GM12891 (cell line): ENCODE data around the gene EFCAB14.
A peak's percentile ranks its signal among the peaks of the same experiment; 100 is the strongest.
"Not testable (repeated sequence)": the region's sequence is repeated elsewhere in the genome, so short reads cannot be mapped to it uniquely, and the experiment has no call there.

ENCODE experiments used
- DNase-seq: peaks from one replicate; pipeline ENCODE4 v3.0.0; 2011; ENCODE audit warnings: low spot score; ENCODE audit not compliant: insufficient read length
- FAIRE-seq: peaks from 2 replicates; lab custom pipeline; 2011; peaks lifted over from hg19 to GRCh38; lab: Jason Lieb, UNC
- PAX5 ChIP-seq: IDR thresholded peaks from 2 replicates; pipeline ENCODE4 v1.6.1; 2011; ENCODE audit warnings: low read length, moderate library complexity, mild to moderate bottlenecking; ENCODE audit not compliant: insufficient read depth, severe bottlenecking
- POLR2A ChIP-seq: IDR thresholded peaks from 2 replicates; pipeline ENCODE4 v1.6.1; 2011; ENCODE audit warnings: low read depth, low read length, control low read depth
- POLR2AphosphoS5 ChIP-seq: IDR thresholded peaks from 2 replicates; pipeline ENCODE4 v1.6.1; 2011; ENCODE audit warnings: low read depth, low read length, control low read depth
- POU2F2 ChIP-seq: IDR thresholded peaks from 2 replicates; pipeline ENCODE4 v1.6.1; 2011; ENCODE audit warnings: low read depth, mild to moderate bottlenecking, control low read depth, low read length, moderate library complexity
- SPI1 ChIP-seq: IDR thresholded peaks from 2 replicates; pipeline ENCODE4 v1.6.1; 2011; ENCODE audit warnings: low read depth, low read length, control low read depth
- TAF1 ChIP-seq: IDR thresholded peaks from 2 replicates; pipeline ENCODE4 v1.6.1; 2011; ENCODE audit warnings: low read depth, low read length, control low read depth

The EFCAB14 gene

DNA sequence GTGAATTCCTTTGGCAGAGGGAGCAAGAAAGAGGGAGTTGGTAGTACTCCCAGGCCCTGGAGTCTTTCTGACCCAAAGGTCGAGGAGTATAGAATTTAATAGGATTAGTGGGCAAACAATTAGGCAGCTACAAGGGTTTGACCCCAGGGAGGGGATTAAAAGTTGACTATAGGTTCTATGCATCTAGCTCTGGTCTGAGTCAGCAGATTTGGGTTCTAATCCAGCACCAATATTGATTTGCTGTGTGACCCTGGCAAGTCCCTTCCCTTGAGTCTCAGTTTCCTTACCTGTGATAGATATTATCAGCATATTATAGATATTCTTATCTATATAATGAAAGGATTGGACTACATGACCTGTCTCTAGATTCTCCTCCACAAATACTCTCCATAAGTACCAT, 35.1 kb upstream of the EFCAB14 start:
- no peak for FAIRE-seq
- no peak for TF ChIP-seq POLR2A
- no peak for TF ChIP-seq POLR2AphosphoS5
- no peak for TF ChIP-seq POU2F2
- no peak for TF ChIP-seq SPI1
- TF ChIP-seq PAX5: no peak
- TF ChIP-seq TAF1: no peak
- DNase-seq: no peak

- TF ChIP-seq POLR2AphosphoS5 (no peak), POU2F2 (no peak), TAF1 (no peak), POLR2A (no peak), SPI1 (no peak), PAX5 (no peak)
- no peak for DNase-seq
- no peak for FAIRE-seq
Observed at GRCh38 chr1:46749921-46750404, 31.0 kb upstream of the EFCAB14 start.

GRCh38 chr1:46749404-46749803, 30.5 kb upstream of the EFCAB14 start:
- no peak for TF ChIP-seq SPI1
- TF ChIP-seq PAX5: no peak
- TF ChIP-seq TAF1: no peak
- TF ChIP-seq POU2F2: no peak
- TF ChIP-seq POLR2A: no peak
- no peak for TF ChIP-seq POLR2AphosphoS5
- DNase-seq (no peak), FAIRE-seq (no peak)

GRCh38 chr1:46747683-46748288, 28.9 kb upstream of the EFCAB14 start:
- DNase-seq: no peak
- TF ChIP-seq POLR2AphosphoS5: no peak
- TF ChIP-seq SPI1: no peak
- TF ChIP-seq POU2F2: no peak
- TF ChIP-seq POLR2A: no peak
- TF ChIP-seq TAF1: no peak
- TF ChIP-seq PAX5: no peak
- FAIRE-seq: no peak

GRCh38 chr1:46742069-46742468, 23.2 kb upstream of the EFCAB14 start:
- no peak for DNase-seq
- TF ChIP-seq POLR2AphosphoS5 (no peak), TAF1 (no peak), POLR2A (no peak), POU2F2 (no peak), PAX5 (no peak), SPI1 (no peak)

GRCh38 chr1:46735708-46736324, 16.9 kb upstream of the EFCAB14 start:
- TF ChIP-seq SPI1 (peak; percentile 90), POU2F2 (no peak)
- DNase-seq (no peak), FAIRE-seq (peak; percentile 45)

More at GRCh38 chr1:46742069-46742468, 23.2 kb upstream of the EFCAB14 start:
- no peak for FAIRE-seq

DNA sequence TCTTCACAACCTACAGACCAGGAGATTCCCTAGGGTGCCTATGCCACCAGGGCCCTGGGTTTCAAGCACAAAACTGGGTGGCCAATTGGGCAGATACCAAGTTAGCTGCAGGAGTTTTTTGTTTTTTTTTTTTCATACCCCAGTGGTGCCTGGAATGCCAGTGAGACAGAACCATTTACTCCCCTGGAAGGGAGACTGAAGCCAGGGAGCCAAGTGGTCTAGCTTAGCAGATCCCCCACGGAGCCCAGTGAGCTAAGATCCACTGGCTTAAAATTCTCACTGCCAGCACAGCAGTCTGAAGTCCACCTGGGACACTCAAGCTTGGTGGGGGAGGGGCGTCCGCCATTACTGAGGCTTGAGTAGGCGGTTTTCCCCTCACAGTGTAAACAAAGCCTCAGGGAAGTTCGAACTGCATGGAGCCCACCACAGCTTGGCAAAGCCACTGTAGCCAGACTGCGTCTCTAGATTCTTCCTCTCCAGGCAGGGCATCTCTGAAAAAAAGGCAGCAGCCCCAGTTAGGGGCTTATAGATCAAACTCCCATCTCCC, 9.5 kb upstream of the EFCAB14 start:
- not testable (repeated sequence) for DNase-seq, FAIRE-seq

- FAIRE-seq: no peak
- TF ChIP-seq POU2F2 (no peak), POLR2A (no peak), TAF1 (no peak), PAX5 (no peak), POLR2AphosphoS5 (no peak), SPI1 (no peak)
- DNase-seq: no peak
Observed at GRCh38 chr1:46725736-46726108, 6.8 kb upstream of the EFCAB14 start.

DNA sequence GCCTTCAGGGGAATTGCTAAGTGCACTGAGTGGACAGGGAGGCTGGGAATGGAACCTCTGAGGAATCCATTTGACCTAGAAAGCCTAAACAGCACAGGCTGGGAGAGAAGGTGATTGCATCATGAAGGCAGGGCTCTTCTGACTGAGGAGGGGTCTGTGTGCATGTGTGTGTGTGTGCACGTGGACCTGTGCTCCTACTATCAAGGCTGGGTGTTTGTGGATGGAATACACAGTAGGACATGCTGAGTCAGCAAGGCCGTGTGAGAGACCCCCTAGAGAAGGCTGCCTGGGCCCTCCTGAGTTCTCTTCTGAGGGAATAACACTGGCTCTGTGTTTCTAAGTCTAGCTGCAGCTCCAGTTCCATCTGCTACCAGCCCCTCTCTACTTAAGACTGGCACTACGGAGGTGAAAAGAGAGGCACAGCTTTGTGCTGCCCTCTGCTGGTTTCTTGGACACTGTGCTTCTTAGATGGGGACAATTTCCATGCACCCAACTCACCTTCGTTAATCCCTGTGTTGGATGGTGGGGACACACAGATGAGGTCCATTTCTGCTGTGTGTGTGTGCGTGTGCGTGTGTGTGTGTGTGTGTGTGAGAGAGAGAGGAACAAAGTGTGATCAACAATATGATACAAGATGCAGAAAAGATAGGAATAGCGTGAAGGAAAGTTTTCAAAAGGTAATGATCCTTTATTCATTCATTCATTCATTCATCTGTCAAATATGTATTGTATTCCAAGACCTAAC, 6.2 kb upstream of the EFCAB14 start:
- no peak for TF ChIP-seq TAF1
- TF ChIP-seq PAX5: no peak
- no peak for TF ChIP-seq POU2F2
- TF ChIP-seq SPI1: no peak
- TF ChIP-seq POLR2A: no peak
- TF ChIP-seq POLR2AphosphoS5: no peak

More for the DNA sequence above, 6.2 kb upstream of the EFCAB14 start:
- FAIRE-seq (peak; percentile 80), DNase-seq (no peak)
